NCI-H82 (cell line): ENCODE results near the gene ADAMTS17.
A peak's percentile ranks its signal among the peaks of the same experiment; 100 is the strongest.

Experiments used
- DNase-seq: peaks from one replicate; lab custom pipeline; 2025; lab: John Stamatoyannopoulos, UW

ADAMTS17 gene

GRCh38 chr15:100221471-100222348 is 120.1 kb downstream of the ADAMTS17 start:
- DNase-seq = no peak

GRCh38 chr15:100220058-100220768 is 121.6 kb downstream of the ADAMTS17 start:
- DNase-seq = no peak

GRCh38 chr15:100218434-100218833 is 123.3 kb downstream of the ADAMTS17 start:
- no peak for DNase-seq

GRCh38 chr15:100216182-100216581 is 125.6 kb downstream of the ADAMTS17 start:
- no peak for DNase-seq

GRCh38 chr15:100215843-100216169 is 126.0 kb downstream of the ADAMTS17 start:
- DNase-seq = no peak

- DNase-seq = no peak
Observed at GRCh38 chr15:100215031-100215842, 126.5 kb downstream of the ADAMTS17 start.

GRCh38 chr15:100211855-100212850 is 129.6 kb downstream of the ADAMTS17 start:
- DNase-seq = no peak

- no peak for DNase-seq
Observed at GRCh38 chr15:100210338-100210737, 131.4 kb downstream of the ADAMTS17 start.

GRCh38 chr15:100208921-100209603 is 132.7 kb downstream of the ADAMTS17 start:
- no peak for DNase-seq

- peak; percentile 21 for DNase-seq
Observed at GRCh38 chr15:100207053-100207452, 134.7 kb downstream of the ADAMTS17 start.

- no peak for DNase-seq
Observed at GRCh38 chr15:100206643-100207042, 135.1 kb downstream of the ADAMTS17 start.

- no peak for DNase-seq
Observed at GRCh38 chr15:100205549-100206295, 136.1 kb downstream of the ADAMTS17 start.

- DNase-seq = no peak
Observed at GRCh38 chr15:100204771-100205170, 137.0 kb downstream of the ADAMTS17 start.

- DNase-seq = no peak
Observed at GRCh38 chr15:100204211-100204610, 137.6 kb downstream of the ADAMTS17 start.

GRCh38 chr15:100202309-100202960 is 139.3 kb downstream of the ADAMTS17 start:
- no peak for DNase-seq

GRCh38 chr15:100201376-100202280 is 140.1 kb downstream of the ADAMTS17 start:
- no peak for DNase-seq

- no peak for DNase-seq
Observed at GRCh38 chr15:100200287-100200880, 141.4 kb downstream of the ADAMTS17 start.
